Activated T-helper 1 cell treated with anti-CD3 and anti-CD28 coated beads, Interleukin-12 subunit alpha, Interleukin-12 subunit beta, Interleukin-2, Interleukin-4 antibody, amounts not matched to agents 30 ng/mL and 10 ng/mL and 1 ng/mL, durations not matched to agents 14 hours and 24 hours and 36 hours (primary cell): Measurements from ENCODE around the gene FOXD4L3. TPM values are rescaled to one million over a fixed set of nuclear protein-coding genes. Genes with fewer than 3 reads are reported as not detected.
"Not testable (repeated sequence)": the region's sequence is repeated elsewhere in the genome, so short reads cannot be mapped to it uniquely, and the experiment has no call there.

Source experiments
- DNase-seq: peaks from one replicate; pipeline ENCODE4 v3.0.0; 2021; ENCODE audit warnings: low spot score
- H3K27ac Mint-ChIP-seq: one replicate; pipeline ENCODE4 v1.8.0; 2021; ENCODE audit warnings: mild to moderate bottlenecking, mixed read lengths
- H3K27me3 Mint-ChIP-seq: one replicate; pipeline ENCODE4 v1.8.0; 2022; ENCODE audit warnings: mild to moderate bottlenecking, moderate library complexity, mixed read lengths; ENCODE audit not compliant: insufficient read depth
- H3K36me3 Mint-ChIP-seq: one replicate; pipeline ENCODE4 v1.8.0; 2021; ENCODE audit warnings: low read depth, mixed read lengths
- H3K4me1 Mint-ChIP-seq: one replicate; pipeline ENCODE4 v1.8.0; 2021; ENCODE audit warnings: low read depth, mixed read lengths
- H3K4me3 Mint-ChIP-seq: one replicate; pipeline ENCODE4 v1.8.0; 2021; ENCODE audit warnings: mild to moderate bottlenecking, moderate library complexity, mixed read lengths
- H3K9me3 Mint-ChIP-seq: one replicate; pipeline ENCODE4 v1.8.0; 2021; ENCODE audit warnings: mixed read lengths
- intact Hi-C: fragments of 100-400 bp; cut with micrococcal nuclease; formaldehyde crosslinking; loops from one replicate; pipeline ENCODE4 v1.15.1; 2024
- total RNA-seq: library from RNA; stranded (reverse); gene quantifications from 2 replicates; pipeline ENCODE4 v1.2.3, GENCODE V29; 2022

The FOXD4L3 gene
- total RNA-seq, 1 donor from 2014 or later, result not detected

- H3K9me3 Mint-ChIP-seq, H3K36me3 Mint-ChIP-seq, H3K4me1 Mint-ChIP-seq, H3K4me3 Mint-ChIP-seq, intact Hi-C loops, H3K27me3 Mint-ChIP-seq, DNase-seq, H3K27ac Mint-ChIP-seq: not testable (repeated sequence)
Measured at GRCh38 chr9:68330531-68331173, 28.0 kb downstream of the FOXD4L3 start.

GRCh38 chr9:68332122-68332521 is 29.5 kb downstream of the FOXD4L3 start:
- H3K27ac Mint-ChIP-seq, DNase-seq, H3K4me1 Mint-ChIP-seq, intact Hi-C loops, H3K36me3 Mint-ChIP-seq, H3K27me3 Mint-ChIP-seq, H3K4me3 Mint-ChIP-seq, H3K9me3 Mint-ChIP-seq: not testable (repeated sequence)

GRCh38 chr9:68335935-68336334 is 33.3 kb downstream of the FOXD4L3 start:
- H3K27ac Mint-ChIP-seq, DNase-seq, H3K36me3 Mint-ChIP-seq, H3K9me3 Mint-ChIP-seq, H3K4me3 Mint-ChIP-seq, intact Hi-C loops, H3K27me3 Mint-ChIP-seq, H3K4me1 Mint-ChIP-seq: not testable (repeated sequence)

- H3K9me3 Mint-ChIP-seq, intact Hi-C loops: not testable (repeated sequence)
Measured at GRCh38 chr9:68336639-68337339, 34.1 kb downstream of the FOXD4L3 start.

GRCh38 chr9:68338000-68338399 is 35.3 kb downstream of the FOXD4L3 start:
- H3K4me3 Mint-ChIP-seq, H3K36me3 Mint-ChIP-seq, H3K27ac Mint-ChIP-seq, DNase-seq, intact Hi-C loops, H3K9me3 Mint-ChIP-seq, H3K27me3 Mint-ChIP-seq, H3K4me1 Mint-ChIP-seq: not testable (repeated sequence)

More at GRCh38 chr9:68336639-68337339, 34.1 kb downstream of the FOXD4L3 start:
- H3K4me1 Mint-ChIP-seq, H3K27ac Mint-ChIP-seq, H3K36me3 Mint-ChIP-seq, H3K4me3 Mint-ChIP-seq, DNase-seq, H3K27me3 Mint-ChIP-seq: not testable (repeated sequence)

- DNase-seq, H3K27ac Mint-ChIP-seq, H3K4me3 Mint-ChIP-seq, intact Hi-C loops, H3K9me3 Mint-ChIP-seq, H3K36me3 Mint-ChIP-seq, H3K27me3 Mint-ChIP-seq, H3K4me1 Mint-ChIP-seq: not testable (repeated sequence)
Measured at GRCh38 chr9:68342265-68343025, 39.8 kb downstream of the FOXD4L3 start.

GRCh38 chr9:68343242-68343641 is 40.6 kb downstream of the FOXD4L3 start:
- not testable (repeated sequence) for H3K27ac Mint-ChIP-seq, H3K27me3 Mint-ChIP-seq, H3K4me1 Mint-ChIP-seq

GRCh38 chr9:68343992-68344391 is 41.3 kb downstream of the FOXD4L3 start:
- H3K9me3 Mint-ChIP-seq, H3K4me1 Mint-ChIP-seq, DNase-seq, intact Hi-C loops, H3K27ac Mint-ChIP-seq, H3K4me3 Mint-ChIP-seq, H3K27me3 Mint-ChIP-seq, H3K36me3 Mint-ChIP-seq: not testable (repeated sequence)

More at GRCh38 chr9:68343242-68343641, 40.6 kb downstream of the FOXD4L3 start:
- H3K4me3 Mint-ChIP-seq, H3K9me3 Mint-ChIP-seq, H3K36me3 Mint-ChIP-seq, intact Hi-C loops, DNase-seq: not testable (repeated sequence)

- H3K36me3 Mint-ChIP-seq, H3K9me3 Mint-ChIP-seq, H3K27ac Mint-ChIP-seq, H3K4me3 Mint-ChIP-seq, DNase-seq, H3K4me1 Mint-ChIP-seq: not testable (repeated sequence)
- intact Hi-C loops, result loop anchor here (10.0 kb wide), 1 partner anchor 213 kb away; no protein-coding TSS in a partner anchor
- peaks cover 15% of the 10 kb centered on the region for H3K27me3 Mint-ChIP-seq
Measured at GRCh38 chr9:68351689-68352088, 49.0 kb downstream of the FOXD4L3 start.

Other genes starting within 250 kb of the FOXD4L3 start
- 35.0 and 35.8 TPM in 2 replicates for gene ZNG1C, start 60.9 kb upstream of the FOXD4L3 start, total RNA-seq
- gene PGM5, start 53.7 kb downstream of the FOXD4L3 start, total RNA-seq, result not detected in 2 replicates
- gene TMEM252, start 238.0 kb downstream of the FOXD4L3 start, total RNA-seq, result not detected in 2 replicates